ENCODE results near the gene NEU2. TPM values are rescaled to one million over a fixed set of nuclear protein-coding genes. Genes with fewer than 3 reads are reported as not detected.
A peak's percentile ranks its signal among the peaks of the same experiment; 100 is the strongest.

Gene NEU2
- total and polyA plus RNA-seq, 2 of the 13 experiments (the other 11 are each of a cell fraction or from before 2014, with no cell fraction given) = not detected

- TF ChIP-seq TSC22D2 (CRISPR knock-in tag; IDR thresholded peaks at IDR 0.05; ENCODE audit: borderline replicate concordance) (peak; percentile 75), MXD3 (CRISPR knock-in tag; IDR thresholded peaks at IDR 0.05) (peak; percentile 77; the same call in 1 of the 2 replicates), ZNF17 (CRISPR knock-in tag; IDR thresholded peaks at IDR 0.05) (no peak), KLF6 (CRISPR knock-in tag; IDR thresholded peaks at IDR 0.05) (peak; percentile 83; the same call in 1 of the 2 replicates), JDP2 (CRISPR knock-in tag; IDR thresholded peaks at IDR 0.05; ENCODE audit: borderline replicate concordance) (no peak), CERS6 (CRISPR knock-in tag; IDR thresholded peaks at IDR 0.05) (no peak), BCLAF1 (IDR thresholded peaks at IDR 0.05) (no peak), CENPX (CRISPR knock-in tag; IDR thresholded peaks at IDR 0.05) (no peak), RCOR2 (CRISPR knock-in tag; IDR thresholded peaks at IDR 0.05) (peak; percentile 77; the same call in 1 of the 2 replicates), TRAFD1 (CRISPR knock-in tag; IDR thresholded peaks at IDR 0.05; ENCODE audit: borderline replicate concordance) (no peak), ZEB1 (IDR thresholded peaks at IDR 0.05; ENCODE audit: insufficient replicate concordance, low read depth) (peak; percentile 75), ZNF609 (CRISPR knock-in tag; IDR thresholded peaks at IDR 0.05; ENCODE audit: borderline replicate concordance) (peak; percentile 81), ARNTL (CRISPR knock-in tag; IDR thresholded peaks at IDR 0.05) (peak; percentile 73), ZNF121 (CRISPR knock-in tag; IDR thresholded peaks at IDR 0.05) (peak; percentile 44; the same call in 1 of the 2 replicates), HDAC2 (CRISPR knock-in tag; IDR thresholded peaks at IDR 0.05) (peak; percentile 97), SP2 (CRISPR knock-in tag; IDR thresholded peaks at IDR 0.05) (no peak), ZNF652 (CRISPR knock-in tag; IDR thresholded peaks at IDR 0.05; ENCODE audit: borderline replicate concordance, low read depth) (no peak), ZNF644 (CRISPR knock-in tag; IDR thresholded peaks at IDR 0.05; ENCODE audit: low read depth) (peak; percentile 98), KAT7 (CRISPR knock-in tag; IDR thresholded peaks at IDR 0.05; ENCODE audit: borderline replicate concordance) (no peak), MAFF (IDR thresholded peaks at IDR 0.05; ENCODE audit: low read depth, low read length) (no peak), ARID2 (CRISPR knock-in tag; IDR thresholded peaks at IDR 0.05; ENCODE audit: borderline replicate concordance) (0 out of 2 replicates have a peak, but pooled peaks have one; percentile 53)
Observed at GRCh38 chr2:233013027-233013461, 19.4 kb upstream of the NEU2 start, which contains the start of gene NGEF (continued).

All from HepG2 (cell line).